Left renal pelvis (tissue), 4 donors: Measurements from ENCODE around the gene ZNF853. TPM values are rescaled to one million over a fixed set of nuclear protein-coding genes. Genes with fewer than 3 reads are reported as not detected.

Experiments
- DNase-seq, 4 donors: peaks; one replicate each; pipeline ENCODE4 v3.0.0-alpha.2; 2013; ENCODE audit warnings: low read depth in 4 of 4, low spot score in 3 of 4
- polyA plus RNA-seq, 4 donors: library from polyadenylated mRNA; unstranded; fragments of 120-200 nt; gene quantifications; one replicate each; pipeline ENCODE4 v1.2.1, GENCODE V29; 2013; ENCODE audit not compliant: insufficient read length in 4 of 4

Gene ZNF853
- polyA plus RNA-seq, 4 donors = 14.8 to 17.8 (median 15.6) TPM

GRCh38 chr7:6604458-6604857 is 11.0 kb upstream of the ZNF853 start:
- DNase-seq = no peak

- no peak for DNase-seq
These were observed 8.4 kb upstream of the ZNF853 start for GRCh38 chr7:6606866-6607583.

DNA sequence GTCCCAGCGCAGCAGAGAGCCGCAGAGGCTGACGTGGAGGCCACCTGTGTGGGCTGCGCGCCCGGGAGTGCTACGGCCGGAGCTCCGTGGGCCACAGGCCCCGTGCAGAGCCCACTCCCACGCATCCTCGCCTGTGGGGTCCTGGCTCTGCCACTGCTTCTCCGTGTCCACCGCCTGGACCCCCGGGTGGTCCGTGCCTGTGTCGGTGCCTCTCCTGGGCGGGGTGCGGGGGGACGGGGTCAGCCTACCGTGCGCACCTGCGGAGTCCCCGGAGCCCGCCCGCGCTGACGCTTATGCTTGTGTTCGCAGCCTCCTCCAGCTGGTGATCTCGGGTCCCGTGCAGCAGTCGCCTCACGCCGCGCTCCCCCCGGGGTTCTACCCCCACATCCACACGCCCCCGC is 7.8 kb upstream of the ZNF853 start:
- DNase-seq = no peak

GRCh38 chr7:6608081-6608480 is 7.3 kb upstream of the ZNF853 start:
- no peak for DNase-seq

- no peak for DNase-seq
These were observed 6.6 kb upstream of the ZNF853 start for GRCh38 chr7:6608794-6609193.

GRCh38 chr7:6612819-6613218 is 2.6 kb upstream of the ZNF853 start:
- no peak for DNase-seq

GRCh38 chr7:6613706-6614105 is 1.7 kb upstream of the ZNF853 start:
- DNase-seq = no peak

- DNase-seq = no peak
These were observed 529 bp downstream of the ZNF853 start for GRCh38 chr7:6615723-6616555.

- DNase-seq = no peak
These were observed 1.6 kb downstream of the ZNF853 start for GRCh38 chr7:6616854-6617643.

- no peak for DNase-seq
These were observed 3.2 kb downstream of the ZNF853 start for GRCh38 chr7:6618621-6619020.

GRCh38 chr7:6619961-6620360 is 4.6 kb downstream of the ZNF853 start:
- DNase-seq = no peak

DNA sequence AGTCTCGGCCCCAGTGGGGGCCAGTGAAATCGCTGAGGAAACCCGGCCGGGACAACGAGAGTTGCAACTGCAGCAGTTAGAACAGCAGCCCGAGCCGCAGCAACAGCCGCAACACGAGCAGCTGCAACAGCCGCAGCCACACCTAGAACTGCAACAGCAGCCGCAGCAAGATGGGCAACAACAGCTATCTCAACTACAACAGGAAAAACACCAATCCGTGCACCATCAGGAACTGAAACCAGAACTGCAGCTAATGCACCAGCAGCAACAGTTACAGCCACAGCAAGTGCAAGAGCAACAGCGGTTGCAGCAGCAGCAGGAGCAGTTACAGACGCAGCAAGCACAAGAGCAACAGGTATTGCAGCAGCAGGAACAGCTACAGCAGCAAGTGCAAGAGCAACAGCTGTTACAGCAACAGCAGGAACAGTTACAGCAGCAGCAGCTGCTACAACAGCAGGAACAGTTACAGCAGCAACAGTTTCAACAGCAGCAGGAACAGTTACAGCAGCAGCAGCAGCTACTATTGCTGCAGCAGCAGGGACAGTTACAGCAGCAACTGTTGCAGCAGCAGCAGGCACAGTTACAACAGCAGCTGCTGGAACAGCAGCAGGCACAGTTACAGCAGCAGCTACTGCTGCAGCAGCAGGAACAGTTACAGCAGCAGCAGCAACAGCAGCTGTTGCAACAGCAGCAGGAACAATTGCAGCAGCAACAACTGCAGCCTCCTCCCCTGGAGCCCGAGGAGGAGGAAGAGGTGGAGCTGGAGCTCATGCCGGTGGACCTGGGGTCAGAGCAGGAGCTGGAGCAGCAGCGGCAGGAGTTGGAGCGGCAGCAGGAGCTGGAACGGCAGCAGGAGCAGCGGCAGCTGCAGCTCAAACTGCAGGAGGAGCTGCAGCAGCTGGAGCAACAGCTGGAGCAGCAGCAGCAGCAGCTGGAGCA is 6.1 kb downstream of the ZNF853 start:
- DNase-seq = no peak

DNA sequence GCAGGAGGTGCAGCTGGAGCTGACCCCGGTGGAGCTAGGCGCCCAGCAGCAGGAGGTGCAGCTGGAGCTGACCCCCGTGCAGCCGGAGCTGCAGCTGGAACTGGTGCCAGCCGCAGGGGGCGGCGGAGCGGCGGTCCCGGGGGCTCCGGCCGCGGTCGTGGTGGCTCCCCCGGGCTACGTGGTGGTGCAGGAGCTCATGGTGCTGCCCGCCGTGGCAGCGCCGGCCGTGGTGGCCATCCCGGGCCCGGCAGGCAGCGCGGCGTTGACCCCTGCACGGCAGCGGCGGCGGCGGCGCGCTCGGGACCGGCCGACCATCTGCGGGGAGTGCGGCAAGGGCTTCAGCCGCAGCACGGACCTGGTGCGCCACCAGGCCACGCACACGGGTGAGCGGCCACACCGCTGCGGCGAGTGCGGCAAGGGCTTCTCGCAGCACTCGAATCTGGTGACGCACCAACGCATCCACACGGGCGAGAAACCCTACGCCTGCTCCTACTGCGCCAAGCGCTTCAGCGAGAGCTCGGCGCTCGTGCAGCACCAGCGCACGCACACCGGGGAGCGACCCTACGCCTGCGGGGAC is 6.8 kb downstream of the ZNF853 start:
- no peak for DNase-seq

DNA sequence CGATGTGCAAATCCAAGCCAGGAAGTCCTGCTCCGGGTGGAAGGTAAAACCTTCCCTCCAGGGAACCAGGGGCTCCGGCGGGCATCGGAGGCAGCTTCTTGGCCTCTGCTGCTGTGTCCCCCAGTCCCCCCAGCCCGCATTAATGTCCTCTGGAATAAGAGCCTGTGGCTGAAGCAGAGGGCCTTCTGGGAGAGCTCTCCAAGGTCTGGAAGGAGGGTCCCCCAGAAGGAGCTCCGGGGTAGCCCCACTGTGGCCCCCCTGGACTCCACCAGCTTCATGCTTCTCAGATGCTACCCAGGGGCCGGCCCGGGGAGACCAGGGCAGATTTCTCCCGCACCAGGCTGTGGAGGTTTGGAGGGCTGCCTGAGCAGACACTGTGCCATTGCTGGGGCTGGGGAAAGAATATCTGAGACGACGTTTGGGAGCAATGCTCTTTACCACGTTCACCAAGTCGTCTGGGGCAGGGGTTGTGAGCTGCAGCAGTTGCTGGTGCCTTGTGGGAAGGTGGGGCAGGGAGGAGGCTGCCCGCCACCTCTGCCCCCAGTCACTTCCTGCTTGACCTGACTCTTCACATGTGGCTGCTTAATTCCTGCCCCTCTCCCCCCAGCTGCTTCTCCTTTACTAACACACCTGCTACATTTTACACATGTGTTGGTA is 8.3 kb downstream of the ZNF853 start:
- no peak for DNase-seq

GRCh38 chr7:6624246-6624611 is 8.8 kb downstream of the ZNF853 start:
- DNase-seq = no peak

DNA sequence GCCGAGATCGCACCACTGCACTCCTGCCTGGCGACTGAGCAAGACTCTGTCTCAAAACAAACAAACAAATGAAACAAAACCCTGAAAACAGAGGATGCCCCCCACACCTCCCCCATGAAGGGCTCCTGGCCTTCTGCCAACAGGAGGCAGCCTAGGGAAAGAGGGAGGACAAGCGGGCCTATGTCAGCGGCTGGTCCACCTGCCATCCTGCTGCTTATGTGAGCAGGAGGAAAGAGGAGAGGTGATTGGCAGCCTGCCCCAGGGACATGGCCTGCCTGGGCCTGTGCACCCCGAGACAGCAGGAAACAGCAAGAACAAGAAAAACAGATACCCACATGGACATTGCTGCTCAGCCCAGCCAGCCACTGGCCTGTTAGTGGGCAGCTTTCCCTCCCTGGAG is 12.6 kb downstream of the ZNF853 start:
- no peak for DNase-seq

GRCh38 chr7:6630007-6630849 is 14.8 kb downstream of the ZNF853 start:
- no peak for DNase-seq

- no peak for DNase-seq
These were observed 16.2 kb downstream of the ZNF853 start for GRCh38 chr7:6631605-6632004.

DNA sequence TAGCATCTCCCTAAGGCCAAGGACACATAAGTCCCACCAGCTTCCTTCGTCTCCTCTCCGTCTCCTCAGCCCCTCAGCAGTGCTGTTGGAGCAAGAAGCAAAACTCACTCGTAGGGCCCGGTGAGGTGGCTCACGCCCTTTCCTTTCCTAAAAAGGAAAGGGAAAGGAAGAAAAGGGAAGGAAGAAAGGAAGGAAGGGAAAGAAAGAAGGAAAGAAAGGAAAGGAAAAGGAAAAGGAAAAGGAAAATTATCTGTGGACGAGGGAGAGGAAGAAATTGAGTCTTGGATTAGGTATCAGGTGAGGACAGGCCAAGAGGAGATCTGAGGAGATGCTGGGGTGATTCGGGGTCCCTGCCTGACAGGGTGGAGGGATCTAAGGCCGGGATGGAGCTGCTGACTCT is 18.6 kb downstream of the ZNF853 start:
- DNase-seq = no peak
